LNCaP clone FGC (cell line): ENCODE measurements around the gene C1orf56.
A peak's percentile ranks its signal among the peaks of the same experiment; 100 is the strongest.

Experiments
- DNase-seq: peaks from one replicate; pipeline ENCODE4 v3.0.0-alpha.2; 2011; ENCODE audit warnings: low read depth
- H3K4me3 ChIP-seq: 2 replicates; pipeline ENCODE4 v1.5.1; 2011; ENCODE audit warnings: mild to moderate bottlenecking, low read depth, low read length, control low read depth
- TF ChIP-seq, protein P1 (sequence below): IDR thresholded peaks from 2 replicates; pipeline ENCODE4 v1.5.1; 2012; ENCODE audit warnings: mild to moderate bottlenecking; ENCODE audit not compliant: control insufficient read depth, insufficient read depth; ENCODE audit errors: extremely low read depth

C1orf56 gene

DNA sequence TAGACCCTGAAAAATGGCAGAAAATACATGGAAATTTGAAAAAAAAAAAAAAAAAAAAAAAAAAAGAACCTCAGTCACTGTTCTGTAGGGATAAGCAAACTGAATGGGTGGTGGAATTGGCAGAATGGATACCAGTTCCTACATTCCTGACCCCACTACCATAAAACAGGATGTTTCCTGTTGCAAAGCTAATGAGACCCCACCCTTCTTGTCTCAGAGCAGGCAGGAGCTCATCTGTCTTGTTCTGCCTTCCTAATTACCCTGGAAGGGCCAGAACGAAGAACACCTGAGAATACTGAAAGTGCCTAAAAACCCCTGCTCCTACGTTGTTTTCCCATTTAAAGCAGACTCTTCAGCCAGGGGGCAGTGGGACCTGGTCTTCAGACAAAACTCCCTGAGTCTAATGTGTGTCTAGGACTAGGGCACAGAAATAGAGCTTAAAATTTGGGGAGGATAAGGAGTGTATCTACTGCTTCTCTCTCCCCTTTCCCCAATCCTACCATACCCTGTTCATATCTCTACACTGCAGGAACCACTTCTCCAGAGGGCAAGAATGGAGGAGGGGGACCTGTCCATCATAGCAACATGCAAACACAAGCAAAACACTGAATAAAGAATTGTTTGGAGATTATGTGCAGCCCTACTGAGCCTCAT, 3.9 kb downstream of the C1orf56 start:
- DNase-seq, result no peak
- TF ChIP-seq, protein P1, sequence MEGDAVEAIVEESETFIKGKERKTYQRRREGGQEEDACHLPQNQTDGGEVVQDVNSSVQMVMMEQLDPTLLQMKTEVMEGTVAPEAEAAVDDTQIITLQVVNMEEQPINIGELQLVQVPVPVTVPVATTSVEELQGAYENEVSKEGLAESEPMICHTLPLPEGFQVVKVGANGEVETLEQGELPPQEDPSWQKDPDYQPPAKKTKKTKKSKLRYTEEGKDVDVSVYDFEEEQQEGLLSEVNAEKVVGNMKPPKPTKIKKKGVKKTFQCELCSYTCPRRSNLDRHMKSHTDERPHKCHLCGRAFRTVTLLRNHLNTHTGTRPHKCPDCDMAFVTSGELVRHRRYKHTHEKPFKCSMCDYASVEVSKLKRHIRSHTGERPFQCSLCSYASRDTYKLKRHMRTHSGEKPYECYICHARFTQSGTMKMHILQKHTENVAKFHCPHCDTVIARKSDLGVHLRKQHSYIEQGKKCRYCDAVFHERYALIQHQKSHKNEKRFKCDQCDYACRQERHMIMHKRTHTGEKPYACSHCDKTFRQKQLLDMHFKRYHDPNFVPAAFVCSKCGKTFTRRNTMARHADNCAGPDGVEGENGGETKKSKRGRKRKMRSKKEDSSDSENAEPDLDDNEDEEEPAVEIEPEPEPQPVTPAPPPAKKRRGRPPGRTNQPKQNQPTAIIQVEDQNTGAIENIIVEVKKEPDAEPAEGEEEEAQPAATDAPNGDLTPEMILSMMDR, result no peak
- H3K4me3 ChIP-seq, result no peak overlapping the region

DNA sequence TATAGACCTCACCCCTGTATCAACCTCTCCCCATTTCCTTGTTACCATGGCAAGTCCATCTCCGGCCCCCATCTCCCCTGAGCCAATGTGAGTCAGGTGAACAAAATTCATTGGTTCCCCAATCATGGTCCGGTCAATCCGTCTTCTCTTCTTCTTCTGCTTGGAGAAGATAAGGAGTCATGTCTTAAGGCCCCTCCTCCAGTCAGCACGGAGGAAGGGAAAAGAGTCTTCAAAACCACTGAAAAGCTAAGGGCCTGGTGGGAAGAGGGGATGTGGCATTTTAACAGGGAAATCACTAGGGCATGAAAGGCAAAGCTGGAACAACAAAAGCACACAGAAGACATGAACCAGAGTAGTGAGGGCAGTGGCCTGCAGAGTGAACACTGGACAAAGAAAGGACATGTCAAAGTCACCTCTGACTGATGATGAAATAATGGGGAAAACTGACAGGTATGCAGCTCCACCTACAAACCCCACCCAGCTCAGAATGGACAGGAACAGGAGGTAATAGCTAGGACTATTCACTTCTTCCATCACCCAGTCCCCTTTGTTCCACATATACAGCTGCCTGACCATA, 7.5 kb downstream of the C1orf56 start:
- TF ChIP-seq, protein P1, result no peak
- no peak overlapping the region for H3K4me3 ChIP-seq
- no peak for DNase-seq

DNA sequence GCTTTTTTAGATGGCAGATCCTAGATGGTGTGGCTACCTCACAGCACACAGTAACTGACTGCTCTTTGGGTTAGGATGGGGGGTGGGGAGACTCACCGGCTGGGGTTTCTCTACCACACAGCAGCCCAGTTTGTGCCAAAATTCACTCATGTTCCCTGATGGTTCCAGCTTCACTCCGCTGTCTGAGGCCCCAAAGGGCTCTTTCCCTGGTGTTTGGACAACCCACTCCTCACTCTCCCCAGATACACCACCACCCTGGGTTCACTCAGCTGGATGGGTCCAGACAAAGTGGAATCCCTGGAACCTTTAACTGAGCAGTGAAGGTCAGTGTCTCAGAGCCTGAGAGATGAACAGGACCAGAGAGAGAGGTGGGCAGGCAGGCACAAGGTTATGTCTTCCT, 8.0 kb downstream of the C1orf56 start:
- no peak for DNase-seq
- H3K4me3 ChIP-seq, result no peak overlapping the region
- TF ChIP-seq, protein P1, result no peak

DNA sequence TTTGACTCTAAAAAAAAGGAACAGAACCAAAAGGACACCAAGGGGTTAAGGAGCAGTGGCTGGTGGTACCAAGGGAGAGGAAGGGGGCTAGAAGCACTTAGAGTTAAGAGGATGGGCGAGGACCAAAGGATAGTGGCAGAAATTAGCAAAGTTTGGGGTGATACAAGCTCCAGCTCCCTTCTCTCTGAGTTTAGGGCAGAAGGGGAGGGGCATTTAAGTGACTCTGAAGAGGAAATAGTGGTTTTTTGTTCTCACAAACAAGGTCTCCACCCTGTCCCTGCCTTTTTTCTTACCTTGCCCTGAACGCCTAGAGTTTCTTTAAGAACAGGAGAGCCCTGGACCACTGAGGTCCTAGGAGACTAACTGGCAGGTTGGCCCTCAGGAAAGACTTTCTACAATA, 8.6 kb downstream of the C1orf56 start:
- TF ChIP-seq, protein P1, result no peak
- DNase-seq, result no peak
- peak overlapping the region; percentile 40 for H3K4me3 ChIP-seq

DNA sequence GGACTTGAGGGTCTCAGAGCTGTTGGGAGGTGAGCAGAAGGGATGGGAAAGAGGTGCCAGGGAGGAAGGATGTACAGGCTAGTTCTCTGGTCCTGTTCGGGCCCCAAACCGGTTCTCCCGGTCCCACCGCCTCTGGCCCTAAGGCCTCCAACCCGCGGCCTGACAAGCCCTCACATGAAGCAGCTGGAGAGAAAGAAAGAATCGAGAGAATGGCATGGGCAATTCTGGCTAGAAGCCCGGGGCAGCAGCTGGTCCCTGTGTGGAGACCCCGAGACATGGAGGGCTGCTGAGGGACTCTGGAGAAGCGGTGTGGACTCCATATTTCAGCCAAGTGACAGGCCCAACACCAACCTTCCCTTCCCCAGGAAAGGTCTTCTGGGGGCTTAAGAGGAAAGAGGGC, 11.1 kb downstream of the C1orf56 start:
- DNase-seq, result peak; percentile 79
- H3K4me3 ChIP-seq, result peak overlapping the region; percentile 75
- TF ChIP-seq, protein P1, result no peak

DNA sequence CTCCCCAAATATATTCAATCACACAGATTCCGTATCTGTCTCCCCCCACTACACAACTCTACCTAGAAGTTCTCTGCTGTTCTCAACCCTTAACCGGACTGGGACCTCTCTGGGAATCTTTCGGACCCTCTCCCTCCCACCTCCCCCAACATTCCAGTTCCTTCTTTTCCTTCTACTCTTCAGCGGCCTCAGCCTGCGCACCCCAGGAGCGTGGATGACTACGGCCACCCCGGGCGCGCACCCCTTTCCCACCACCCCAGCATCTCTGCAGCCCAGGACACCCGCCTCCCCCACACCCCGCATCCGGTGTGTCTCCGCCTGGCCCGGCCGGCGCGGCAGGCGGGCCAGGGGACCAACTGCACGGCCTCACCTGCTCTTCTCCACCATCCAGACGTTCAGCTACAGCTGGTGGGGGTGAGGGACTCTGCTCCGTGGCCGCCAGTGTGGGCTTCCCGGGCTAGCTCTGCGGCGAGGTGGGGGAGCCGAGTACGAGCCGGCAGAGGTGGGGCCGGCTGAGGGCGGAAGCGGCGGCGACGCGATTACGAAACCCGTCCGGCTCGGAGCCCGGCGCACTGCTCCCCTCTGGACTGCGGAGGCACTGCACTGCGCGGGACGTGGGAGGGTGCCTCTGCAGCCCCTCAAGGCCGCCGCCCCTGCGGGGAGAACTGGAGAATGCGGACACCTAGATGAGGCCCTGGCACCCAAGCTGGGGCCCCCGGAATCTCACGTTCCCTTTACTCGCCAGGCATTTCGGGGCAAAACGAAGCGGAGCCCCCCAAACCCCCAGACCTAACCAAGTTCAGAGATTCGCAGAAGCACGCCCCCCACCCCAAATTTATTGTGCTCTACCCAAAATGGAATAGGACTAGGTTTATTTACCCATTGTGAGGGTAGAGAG, 11.8 kb downstream of the C1orf56 start, which contains the start of gene CDC42SE1:
Gene CDC42SE1 (minus strand): TSS at position 514 of the 898 bp plus-strand sequence. CDS start 3,892 bp downstream, outside the sequence.
- peak within 1 kb of the TSS; percentile 75 for H3K4me3 ChIP-seq
- TF ChIP-seq, protein P1, result peak; percentile 82

More for the DNA sequence above, 11.8 kb downstream of the C1orf56 start, which contains the start of gene CDC42SE1:
- DNase-seq, result no peak
